Left hindlimb (tissue), 1 donor: ENCODE measurements around the gene L2HGDH.

Source experiments
- DNase-seq: peaks from one replicate; pipeline ENCODE4 v3.0.0-alpha.2; 2018

L2HGDH gene

DNA sequence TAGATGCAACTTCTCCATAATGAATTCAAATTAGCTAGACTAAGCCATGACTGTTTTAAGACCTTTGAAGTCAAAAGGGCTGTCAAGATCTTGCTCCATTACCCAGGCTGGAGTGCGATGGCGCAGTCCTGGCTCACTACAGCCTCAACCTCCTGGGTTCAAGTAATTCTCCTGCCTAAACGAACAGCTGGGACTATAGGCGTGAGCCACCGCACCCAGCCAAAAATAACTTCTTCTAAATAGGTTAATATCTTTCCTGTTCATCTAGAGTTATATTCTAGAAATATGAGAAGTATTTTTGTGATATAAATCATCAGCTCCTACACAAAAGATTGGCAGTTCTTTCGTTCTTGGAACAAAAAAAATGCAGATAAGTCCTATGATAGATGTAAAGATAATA lies 41.1 kb downstream of the L2HGDH start:
- no peak for DNase-seq

- no peak for DNase-seq
Observed at GRCh38 chr14:50265029-50265428, 47.0 kb downstream of the L2HGDH start.

GRCh38 chr14:50263321-50263720 lies 48.7 kb downstream of the L2HGDH start:
- no peak for DNase-seq

DNA sequence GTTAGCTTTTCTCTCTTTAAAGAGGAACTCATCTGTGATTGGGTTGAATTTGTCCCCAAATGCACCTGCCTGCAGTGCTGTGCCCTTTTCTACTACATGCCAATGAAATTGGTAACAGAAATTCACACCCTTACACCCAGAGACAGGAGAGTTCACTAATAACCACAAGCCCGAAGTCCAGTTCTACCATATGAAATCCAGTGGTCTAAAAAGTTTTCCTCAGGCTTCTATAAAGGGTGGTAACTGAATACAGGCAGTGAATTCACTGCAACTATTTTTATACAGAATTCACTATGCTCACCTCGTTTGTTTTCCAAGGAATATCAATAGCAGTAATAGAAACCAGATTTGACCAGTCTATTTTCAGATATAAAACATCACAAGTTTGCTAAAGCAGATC lies 49.2 kb downstream of the L2HGDH start:
- DNase-seq = no peak

GRCh38 chr14:50260511-50260910 lies 51.5 kb downstream of the L2HGDH start:
- DNase-seq = no peak

- no peak for DNase-seq
Observed at GRCh38 chr14:50260072-50260471, 52.0 kb downstream of the L2HGDH start.

GRCh38 chr14:50257732-50258131 lies 54.3 kb downstream of the L2HGDH start:
- DNase-seq = no peak

DNA sequence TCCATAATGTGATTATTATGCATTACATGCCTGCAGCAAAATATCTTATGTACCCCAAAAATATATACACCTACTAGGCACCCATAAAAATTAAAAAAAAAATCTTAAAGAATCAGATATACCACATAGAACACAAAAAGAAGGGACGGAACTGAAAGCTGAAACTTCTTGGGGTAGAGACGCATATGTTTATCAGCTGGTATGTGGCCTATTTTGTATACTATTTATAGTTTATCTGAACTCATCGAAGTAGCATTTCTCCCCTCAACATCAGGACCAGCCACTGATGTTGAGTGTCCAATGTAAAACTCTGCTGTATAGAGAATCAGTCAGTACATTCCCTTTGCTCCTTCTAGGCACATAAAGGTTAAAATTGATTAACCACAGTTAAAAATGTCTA lies 57.8 kb downstream of the L2HGDH start:
- no peak for DNase-seq

DNA sequence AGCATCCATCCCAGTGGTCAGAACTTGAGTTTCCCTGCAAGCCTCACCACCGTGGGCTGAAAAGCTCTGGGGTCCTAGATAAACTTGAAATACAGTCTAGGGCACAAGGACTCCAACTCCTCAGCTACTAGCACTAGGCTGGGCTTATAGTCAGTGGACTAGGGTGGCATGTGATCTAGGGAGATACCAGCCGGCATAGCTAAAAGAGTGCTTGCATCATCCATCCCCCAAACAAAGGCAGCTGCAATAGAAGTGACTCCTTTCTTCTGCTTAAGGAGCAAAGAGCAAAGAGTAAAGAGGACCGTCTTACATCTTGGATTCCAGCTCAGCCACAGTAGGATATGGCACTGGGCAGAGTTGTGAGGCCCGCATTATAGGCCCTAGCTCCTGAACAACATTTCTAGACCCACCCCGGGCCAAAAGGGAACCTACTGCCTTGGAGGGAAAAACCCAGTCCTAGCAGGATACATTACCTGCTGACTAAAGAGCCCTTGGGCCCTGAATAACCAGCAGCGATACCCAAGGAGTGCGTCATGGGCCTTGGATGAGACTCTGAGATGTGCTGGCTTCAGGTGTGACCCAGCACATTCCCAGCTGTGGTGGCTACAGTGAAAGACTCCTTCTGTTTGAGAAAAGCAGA lies 62.8 kb downstream of the L2HGDH start:
- DNase-seq = no peak

- no peak for DNase-seq
Observed at GRCh38 chr14:50247245-50247644, 64.8 kb downstream of the L2HGDH start.

- DNase-seq = no peak
Observed at GRCh38 chr14:50242566-50243310, 69.3 kb downstream of the L2HGDH start.

- no peak for DNase-seq
Observed at GRCh38 chr14:50242096-50242495, 69.9 kb downstream of the L2HGDH start.

DNA sequence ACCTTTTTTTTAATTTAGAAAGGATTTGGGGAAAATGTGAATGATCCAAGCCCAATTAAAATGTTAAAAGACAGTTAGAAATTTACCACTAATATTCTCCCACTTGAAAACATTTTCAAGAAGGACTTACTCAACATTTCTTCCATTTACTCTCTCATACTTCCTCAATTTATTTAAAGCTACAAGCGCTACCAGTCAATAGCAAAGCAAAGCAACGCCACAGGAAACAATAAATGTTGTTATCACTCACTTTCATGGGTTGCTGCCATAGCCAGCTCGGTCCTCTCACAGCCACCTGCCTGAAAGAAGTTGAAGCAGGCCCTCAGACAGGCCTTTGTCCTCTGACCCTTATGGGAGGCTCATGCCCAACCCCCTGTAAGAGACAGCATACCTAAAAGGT lies 74.6 kb downstream of the L2HGDH start:
- no peak for DNase-seq

- no peak for DNase-seq
Observed at GRCh38 chr14:50233951-50234250, 78.1 kb downstream of the L2HGDH start.

DNA sequence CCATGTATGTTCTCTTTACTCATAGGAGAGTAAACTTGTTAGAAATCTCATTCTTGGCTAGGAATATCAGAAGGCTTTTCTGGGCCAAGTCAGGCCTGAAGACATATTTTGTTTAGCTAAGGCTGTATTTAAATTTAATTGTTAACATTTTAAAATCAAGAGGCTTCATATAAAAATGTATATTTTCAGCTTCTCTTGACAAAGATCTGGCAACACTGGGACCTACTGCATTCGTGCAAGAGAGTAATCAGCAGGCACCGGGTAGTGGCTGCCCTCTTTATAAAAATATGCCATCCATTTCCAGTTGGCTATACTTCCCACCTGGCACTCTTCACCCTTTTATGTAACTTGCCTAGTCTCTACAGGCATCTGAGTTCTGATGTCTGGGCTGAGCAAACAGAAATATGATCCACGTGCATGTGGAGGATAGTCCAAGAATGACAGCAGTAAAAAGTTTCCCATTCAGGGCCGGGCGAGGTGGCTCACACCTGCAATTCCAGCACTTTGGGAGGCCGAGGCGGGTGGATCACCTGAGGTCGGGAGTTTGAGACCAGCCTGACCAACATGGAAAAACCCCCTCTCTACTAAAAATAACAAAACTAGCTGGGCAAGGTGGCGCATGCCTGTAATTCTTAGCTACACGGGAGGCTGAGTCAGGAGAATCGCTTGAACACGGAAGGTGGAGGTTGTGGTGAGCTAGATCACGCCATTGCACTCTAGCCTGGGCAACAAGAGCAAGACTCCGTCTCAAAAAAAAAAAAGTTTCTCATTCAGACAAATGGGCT lies 78.7 kb downstream of the L2HGDH start:
- DNase-seq = no peak

DNA sequence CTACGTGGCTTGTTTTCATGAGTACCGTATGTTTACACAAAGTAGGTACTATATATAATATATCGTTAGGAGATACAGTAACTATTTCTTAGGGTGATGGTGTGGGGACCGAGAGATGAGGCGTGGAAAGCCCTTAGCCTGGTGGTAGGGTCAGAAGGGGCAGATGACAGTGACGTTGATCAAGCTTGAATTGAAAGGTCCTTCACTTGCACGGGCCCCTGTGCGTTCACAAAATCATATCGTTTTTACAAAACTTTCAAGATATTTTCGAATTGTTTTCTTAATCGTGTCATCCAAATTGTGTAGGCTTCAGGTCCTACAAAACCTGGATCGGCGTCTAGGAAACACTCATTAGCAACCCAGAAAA lies 79.8 kb downstream of the L2HGDH start:
- DNase-seq = no peak

DNA sequence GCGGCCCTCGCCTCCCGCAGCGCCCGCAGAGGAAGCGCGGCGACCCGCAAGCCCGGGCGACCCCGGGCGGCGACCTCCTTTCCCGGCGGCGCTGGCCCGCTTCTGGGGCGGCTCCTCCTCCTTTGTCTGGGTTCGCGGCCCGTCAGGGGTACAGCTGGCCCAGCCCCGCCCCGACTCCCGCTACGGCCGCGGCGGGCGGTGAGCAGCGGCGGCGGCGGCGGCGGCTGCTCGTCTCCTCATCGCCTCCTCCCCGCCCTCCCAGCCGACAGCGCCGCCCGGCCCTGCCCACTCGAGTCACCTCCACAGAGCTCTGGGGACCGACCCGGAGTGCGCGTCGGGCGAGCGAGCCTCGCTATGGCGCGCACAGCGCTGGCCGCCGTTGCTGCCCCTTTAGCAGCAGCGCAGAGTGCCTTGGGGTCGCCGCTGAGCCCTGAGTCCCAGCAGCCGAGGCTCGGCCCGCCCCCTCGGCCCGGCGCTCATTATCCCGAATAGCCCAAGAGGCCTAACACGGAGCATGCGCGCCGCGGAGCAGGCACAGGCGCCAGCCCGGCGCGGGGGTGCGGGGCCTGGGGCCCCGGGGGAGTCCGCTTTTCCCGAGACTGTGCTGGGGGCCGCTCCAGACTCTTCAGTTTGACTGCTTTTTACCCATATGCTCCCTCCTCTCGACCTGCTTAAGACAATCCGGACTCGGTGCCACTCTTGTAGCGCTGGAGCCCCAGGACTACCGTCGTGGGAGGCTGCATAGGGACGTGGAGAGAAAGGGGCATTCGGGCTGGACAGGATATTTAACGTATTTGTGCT lies 80.4 kb downstream of the L2HGDH start, which contains the start of gene SOS2:
Gene SOS2 (minus strand): TSS at position 104 of the 801 bp plus-strand sequence. CDS start 295 bp downstream, outside the sequence.
- peak; percentile 91 for DNase-seq

GRCh38 chr14:50230701-50231474 lies 81.1 kb downstream of the L2HGDH start:
- peak; percentile 80 for DNase-seq

- DNase-seq = no peak
Observed at GRCh38 chr14:50230401-50230700, 81.7 kb downstream of the L2HGDH start.

GRCh38 chr14:50229681-50230080 lies 82.3 kb downstream of the L2HGDH start:
- no peak for DNase-seq

DNA sequence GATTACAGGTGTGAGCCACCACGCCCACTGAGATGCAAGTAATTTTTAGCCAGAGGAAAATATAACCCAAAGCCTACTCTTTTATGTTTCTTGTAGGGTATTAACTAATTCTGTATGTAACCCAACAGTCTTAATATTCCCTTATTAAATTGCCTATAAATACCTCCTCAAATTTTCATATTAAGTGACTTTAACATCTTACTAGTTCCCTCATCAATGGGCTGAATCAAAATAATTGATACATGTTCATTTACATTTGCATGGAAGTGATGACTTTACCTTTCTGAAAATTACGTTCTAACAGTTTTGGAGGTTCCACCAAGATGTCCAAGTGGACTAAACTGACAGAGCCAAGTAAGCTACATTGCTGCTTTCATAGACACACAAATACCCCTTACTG lies 83.7 kb downstream of the L2HGDH start:
- DNase-seq = no peak

- DNase-seq = no peak
Observed at GRCh38 chr14:50225974-50226297, 86.1 kb downstream of the L2HGDH start.
